Fibroblast of skin of abdomen (primary cell): ENCODE measurements around the gene TP53TG3E. TPM values are rescaled to one million over a fixed set of nuclear protein-coding genes. Genes with fewer than 3 reads are reported as not detected.
"Not testable (repeated sequence)": the region's sequence is repeated elsewhere in the genome, so short reads cannot be mapped to it uniquely, and the experiment has no call there.

Experiments
- DNase-seq: peaks from one replicate; pipeline ENCODE4 v3.0.0-alpha.2; 2013
- polyA plus RNA-seq, 2 experiments: library from polyadenylated mRNA; unstranded; fragments of 120-200 nt; gene quantifications; one replicate each; pipeline ENCODE4 v1.2.1, GENCODE V29; 2013; ENCODE audit not compliant: insufficient read length in 2 of 2

Gene TP53TG3E
- polyA plus RNA-seq (2013, experiment 1 of 2; ENCODE audit: insufficient read length): not detected
- polyA plus RNA-seq (2013, experiment 2 of 2; ENCODE audit: insufficient read length): not detected

DNA sequence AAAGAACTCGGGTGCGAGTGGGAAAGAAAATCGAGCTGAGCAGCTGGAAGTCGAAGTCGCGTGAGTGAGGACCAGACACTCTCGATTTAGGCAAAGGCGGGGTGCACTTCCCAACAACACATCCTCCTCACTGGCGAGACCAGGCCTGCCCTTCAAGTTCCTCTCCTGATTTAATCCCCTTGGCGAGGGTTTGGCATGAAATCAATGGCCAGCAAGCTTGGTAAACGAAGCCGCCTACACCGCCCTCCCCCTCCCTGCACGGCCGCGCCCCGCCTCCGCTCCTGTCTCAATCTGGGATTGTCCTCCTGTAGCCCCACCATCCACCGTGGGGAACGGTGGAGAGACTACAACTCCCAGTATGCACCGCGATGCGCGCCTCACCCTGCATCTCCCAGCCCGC is at the start of gene TP53TG3E:
TP53TG3E (plus strand) TSS at position 301 of the 400 bp plus-strand sequence; CDS start at position 369, 68 bp downstream.
- DNase-seq: not testable (repeated sequence)

- DNase-seq: not testable (repeated sequence)
Measured at GRCh38 chr16:33336226-33337012, 32.3 kb downstream of the TP53TG3E start.

GRCh38 chr16:33337627-33338542 is 33.8 kb downstream of the TP53TG3E start:
- DNase-seq: not testable (repeated sequence)

GRCh38 chr16:33338543-33338951 is 34.4 kb downstream of the TP53TG3E start:
- not testable (repeated sequence) for DNase-seq

GRCh38 chr16:33339093-33340061 is 35.3 kb downstream of the TP53TG3E start:
- DNase-seq: not testable (repeated sequence)
